Measurements from ENCODE around the gene OR9Q2. TPM values are rescaled to one million over a fixed set of nuclear protein-coding genes. Genes with fewer than 3 reads are reported as not detected.

Gene OR9Q2
- total RNA-seq, 1 donor from 2014 or later: not detected

DNA sequence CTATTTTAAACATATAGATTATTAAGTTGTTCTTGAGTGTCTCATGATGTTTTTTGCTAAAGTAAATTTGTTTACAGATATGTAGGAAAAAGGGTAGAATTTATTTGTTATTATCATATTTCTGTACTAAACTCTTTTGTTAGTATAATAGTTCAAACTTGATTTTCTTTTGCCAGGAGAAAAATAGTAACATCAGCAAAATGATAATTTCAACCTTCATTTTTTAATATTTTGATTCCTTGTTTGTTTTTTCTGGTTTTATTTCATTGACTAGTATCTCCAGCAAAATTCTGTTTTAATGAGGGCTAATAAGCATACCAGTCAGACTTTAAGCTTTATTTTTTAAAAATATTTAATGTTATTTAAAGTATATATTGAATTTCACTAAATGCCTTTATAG, 27.6 kb downstream of the OR9Q2 start:
- no peak overlapping the region for H3K27ac Mint-ChIP-seq (ENCODE audit: unreplicated experiment)
- H3K4me1 Mint-ChIP-seq (ENCODE audit: low read depth, unreplicated experiment): no peaks in the 10 kb centered on the region
- TF ChIP-seq, protein P1, sequence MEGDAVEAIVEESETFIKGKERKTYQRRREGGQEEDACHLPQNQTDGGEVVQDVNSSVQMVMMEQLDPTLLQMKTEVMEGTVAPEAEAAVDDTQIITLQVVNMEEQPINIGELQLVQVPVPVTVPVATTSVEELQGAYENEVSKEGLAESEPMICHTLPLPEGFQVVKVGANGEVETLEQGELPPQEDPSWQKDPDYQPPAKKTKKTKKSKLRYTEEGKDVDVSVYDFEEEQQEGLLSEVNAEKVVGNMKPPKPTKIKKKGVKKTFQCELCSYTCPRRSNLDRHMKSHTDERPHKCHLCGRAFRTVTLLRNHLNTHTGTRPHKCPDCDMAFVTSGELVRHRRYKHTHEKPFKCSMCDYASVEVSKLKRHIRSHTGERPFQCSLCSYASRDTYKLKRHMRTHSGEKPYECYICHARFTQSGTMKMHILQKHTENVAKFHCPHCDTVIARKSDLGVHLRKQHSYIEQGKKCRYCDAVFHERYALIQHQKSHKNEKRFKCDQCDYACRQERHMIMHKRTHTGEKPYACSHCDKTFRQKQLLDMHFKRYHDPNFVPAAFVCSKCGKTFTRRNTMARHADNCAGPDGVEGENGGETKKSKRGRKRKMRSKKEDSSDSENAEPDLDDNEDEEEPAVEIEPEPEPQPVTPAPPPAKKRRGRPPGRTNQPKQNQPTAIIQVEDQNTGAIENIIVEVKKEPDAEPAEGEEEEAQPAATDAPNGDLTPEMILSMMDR (IDR thresholded peaks at IDR 0.05; ENCODE audit: partially characterized antibody, unreplicated experiment): no peak
- no peaks in the 10 kb centered on the region for H3K9me3 Mint-ChIP-seq (ENCODE audit: unreplicated experiment)
- no peaks in the 10 kb centered on the region for H3K27me3 Mint-ChIP-seq (ENCODE audit: unreplicated experiment)
- no peak for DNase-seq
- no peak overlapping the region for H3K4me3 Mint-ChIP-seq (ENCODE audit: unreplicated experiment)
- no peaks in the 10 kb centered on the region for H3K36me3 Mint-ChIP-seq (ENCODE audit: unreplicated experiment)

DNA sequence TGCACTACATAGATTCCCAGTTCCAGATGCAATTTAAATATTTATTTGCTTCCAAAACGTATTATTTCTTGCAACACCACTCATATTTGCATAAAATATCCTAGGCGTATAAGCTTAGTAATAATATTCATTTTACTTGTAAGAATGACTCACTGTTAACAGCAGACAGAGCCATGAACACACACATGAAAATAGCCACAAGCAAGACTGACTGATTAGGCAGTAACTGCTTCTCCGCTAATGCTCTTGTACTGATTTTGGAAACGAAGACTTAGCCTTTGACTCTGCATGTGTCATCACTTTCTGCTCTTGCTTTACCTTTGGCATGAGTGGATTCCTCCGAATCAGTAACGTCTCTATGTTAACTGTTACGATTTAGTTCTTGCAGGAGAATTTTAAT, 33.9 kb downstream of the OR9Q2 start:
- no peak overlapping the region for H3K4me3 Mint-ChIP-seq (ENCODE audit: unreplicated experiment)
- H3K27ac Mint-ChIP-seq (ENCODE audit: unreplicated experiment): no peak overlapping the region
- H3K4me1 Mint-ChIP-seq (ENCODE audit: low read depth, unreplicated experiment): no peaks in the 10 kb centered on the region
- H3K9me3 Mint-ChIP-seq (ENCODE audit: unreplicated experiment): no peaks in the 10 kb centered on the region
- no peak for DNase-seq
- H3K36me3 Mint-ChIP-seq (ENCODE audit: unreplicated experiment): no peaks in the 10 kb centered on the region
- H3K27me3 Mint-ChIP-seq (ENCODE audit: unreplicated experiment): peaks cover 2% of the 10 kb centered on the region
- TF ChIP-seq, protein P1 (IDR thresholded peaks at IDR 0.05; ENCODE audit: partially characterized antibody, unreplicated experiment): no peak

DNA sequence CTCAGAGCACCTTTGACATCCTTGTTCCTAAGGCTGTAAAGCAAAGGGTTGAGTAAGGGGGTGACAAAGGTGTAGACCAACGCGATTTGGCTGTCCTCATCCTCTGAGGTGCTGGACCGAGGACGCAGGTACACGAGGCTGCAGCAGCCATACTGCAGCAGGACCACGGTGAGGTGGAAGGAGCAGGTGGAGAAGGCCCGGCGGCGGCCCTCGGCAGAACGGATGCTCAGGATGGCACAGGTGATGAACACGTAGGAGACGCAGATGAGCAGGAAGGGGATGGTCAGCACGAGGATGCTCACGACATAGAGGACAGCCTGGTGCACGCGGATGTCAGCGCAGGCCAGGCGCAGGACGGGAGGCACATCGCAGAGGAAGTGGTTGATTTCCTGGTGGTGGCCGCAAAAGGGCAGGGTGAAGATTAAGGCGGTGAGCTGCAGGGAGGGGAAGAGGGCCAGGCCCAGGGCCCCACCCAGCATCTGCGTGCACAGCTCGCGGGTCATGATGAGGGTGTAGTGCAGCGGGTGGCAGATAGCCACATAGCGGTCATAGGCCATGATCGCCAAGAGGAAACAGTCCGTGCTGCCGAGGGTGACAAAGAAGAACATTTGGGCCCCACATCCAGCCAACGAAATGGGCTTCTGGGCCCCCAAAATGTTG, 39.2 kb downstream of the OR9Q2 start:
- no peaks in the 10 kb centered on the region for H3K4me1 Mint-ChIP-seq (ENCODE audit: low read depth, unreplicated experiment)
- no peak overlapping the region for H3K4me3 Mint-ChIP-seq (ENCODE audit: unreplicated experiment)
- H3K27ac Mint-ChIP-seq (ENCODE audit: unreplicated experiment): no peak overlapping the region
- TF ChIP-seq, protein P1 (IDR thresholded peaks at IDR 0.05; ENCODE audit: partially characterized antibody, unreplicated experiment): no peak
- H3K9me3 Mint-ChIP-seq (ENCODE audit: unreplicated experiment): no peaks in the 10 kb centered on the region
- H3K27me3 Mint-ChIP-seq (ENCODE audit: unreplicated experiment): no peaks in the 10 kb centered on the region
- DNase-seq: no peak
- no peaks in the 10 kb centered on the region for H3K36me3 Mint-ChIP-seq (ENCODE audit: unreplicated experiment)

Other genes with a start within 250 kb of the OR9Q2 start
- not detected for gene OR9Q1, start 165.2 kb upstream of the OR9Q2 start, total RNA-seq (ENCODE audit: unreplicated experiment)
- gene OR6Q1, start 158.1 kb upstream of the OR9Q2 start, total RNA-seq (ENCODE audit: unreplicated experiment): not detected
- not detected for gene OR9I1, start 63.5 kb upstream of the OR9Q2 start, total RNA-seq (ENCODE audit: unreplicated experiment)
- not detected for gene OR1S2, start 15.1 kb downstream of the OR9Q2 start, total RNA-seq (ENCODE audit: unreplicated experiment)
- not detected for gene OR1S1, start 23.6 kb downstream of the OR9Q2 start, total RNA-seq (ENCODE audit: unreplicated experiment)
- not detected for gene OR10Q1, start 39.8 kb downstream of the OR9Q2 start, total RNA-seq (ENCODE audit: unreplicated experiment)
- not detected for gene OR10W1, start 79.2 kb downstream of the OR9Q2 start, total RNA-seq (ENCODE audit: unreplicated experiment)
- not detected for gene OR5B17, start 170.0 kb downstream of the OR9Q2 start, total RNA-seq (ENCODE audit: unreplicated experiment)
- gene OR5B3, start 217.8 kb downstream of the OR9Q2 start, total RNA-seq (ENCODE audit: unreplicated experiment): not detected
- gene OR5B2, start 239.1 kb downstream of the OR9Q2 start, total RNA-seq (ENCODE audit: unreplicated experiment): not detected

Measured in glutamatergic neuron (in vitro differentiated cells).